Transverse colon (tissue), 4 donors: ENCODE data around the gene DTL.

Source experiments
- CTCF ChIP-seq, 5 experiments: fragments of 200-600 bp in 3 of 5; fragments of 450-650 bp in 2 of 5; sonication (generic) in 3 of 5; IDR thresholded peaks; 1 replicate in 2 of 5; 2 replicates in 3 of 5; pipeline ENCODE4 v1.5.1; 2016 to 2017; ENCODE audit warnings: antibody characterized with exemption in 5 of 5, inconsistent platforms in 3 of 5, mild to moderate bottlenecking in 2 of 5, moderate library complexity in 1 of 5
- EP300 ChIP-seq: sonication (generic); formaldehyde crosslinking; IDR thresholded peaks from one replicate; pipeline ENCODE4 v1.6.1; 2017; ENCODE audit warnings: antibody characterized with exemption, low read depth
- POLR2A ChIP-seq: fragments of 450-650 bp; IDR thresholded peaks from one replicate; pipeline ENCODE4 v1.6.1; 2016; ENCODE audit warnings: antibody characterized with exemption, mild to moderate bottlenecking, moderate library complexity
- POLR2AphosphoS5 ChIP-seq, 3 donors: sonication (generic); formaldehyde crosslinking; IDR thresholded peaks; one replicate each; pipeline ENCODE4 v1.6.1; 2016; ENCODE audit warnings: antibody characterized with exemption in 3 of 3

- TF ChIP-seq POLR2A = no peak
- no peak for TF ChIP-seq CTCF (IDR thresholded peaks at IDR 0.05)
- TF ChIP-seq POLR2AphosphoS5 (IDR thresholded peaks at IDR 0.05) = no peak
- no peak for TF ChIP-seq EP300
These were observed 112.1 kb downstream of the DTL start for GRCh38 chr1:212147581-212148033.
